C4-2B (cell line): Measurements from ENCODE around the gene EMILIN3.
A peak's percentile ranks its signal among the peaks of the same experiment; 100 is the strongest.

Experiments used
- ZFX ChIP-seq: fragments of 450-650 bp; IDR thresholded peaks from 2 replicates; pipeline ENCODE4 v1.6.1; 2017
- TF ChIP-seq, protein P1 (sequence below): fragments of 450-650 bp; conservative IDR thresholded peaks from 2 replicates; pipeline ENCODE4 v1.5.1; 2017; ENCODE audit warnings: mild to moderate bottlenecking

DNA sequence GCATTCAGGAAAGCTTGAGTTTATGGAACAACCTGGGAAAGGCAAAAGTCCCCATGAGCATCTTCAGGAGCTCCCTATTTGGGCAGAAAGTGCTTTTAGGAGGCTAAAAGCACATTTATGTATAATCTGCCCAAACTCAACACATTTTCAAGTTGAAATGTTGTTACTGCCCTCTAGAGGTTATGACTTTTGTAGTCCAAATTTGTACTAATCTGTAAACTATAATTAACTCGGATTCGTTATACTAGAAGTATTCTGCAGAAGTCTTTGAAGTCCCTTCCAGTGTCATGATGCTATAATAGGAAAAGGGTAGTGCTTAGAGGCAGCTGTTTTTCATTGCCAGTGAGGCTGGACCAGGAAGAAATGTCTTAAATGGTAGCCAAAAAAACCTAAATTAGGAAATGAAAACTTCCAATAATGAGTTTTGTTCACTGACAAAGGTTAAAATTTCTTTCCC is 44.8 kb upstream of the EMILIN3 start:
- TF ChIP-seq, protein P1, sequence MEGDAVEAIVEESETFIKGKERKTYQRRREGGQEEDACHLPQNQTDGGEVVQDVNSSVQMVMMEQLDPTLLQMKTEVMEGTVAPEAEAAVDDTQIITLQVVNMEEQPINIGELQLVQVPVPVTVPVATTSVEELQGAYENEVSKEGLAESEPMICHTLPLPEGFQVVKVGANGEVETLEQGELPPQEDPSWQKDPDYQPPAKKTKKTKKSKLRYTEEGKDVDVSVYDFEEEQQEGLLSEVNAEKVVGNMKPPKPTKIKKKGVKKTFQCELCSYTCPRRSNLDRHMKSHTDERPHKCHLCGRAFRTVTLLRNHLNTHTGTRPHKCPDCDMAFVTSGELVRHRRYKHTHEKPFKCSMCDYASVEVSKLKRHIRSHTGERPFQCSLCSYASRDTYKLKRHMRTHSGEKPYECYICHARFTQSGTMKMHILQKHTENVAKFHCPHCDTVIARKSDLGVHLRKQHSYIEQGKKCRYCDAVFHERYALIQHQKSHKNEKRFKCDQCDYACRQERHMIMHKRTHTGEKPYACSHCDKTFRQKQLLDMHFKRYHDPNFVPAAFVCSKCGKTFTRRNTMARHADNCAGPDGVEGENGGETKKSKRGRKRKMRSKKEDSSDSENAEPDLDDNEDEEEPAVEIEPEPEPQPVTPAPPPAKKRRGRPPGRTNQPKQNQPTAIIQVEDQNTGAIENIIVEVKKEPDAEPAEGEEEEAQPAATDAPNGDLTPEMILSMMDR: peak; percentile 62
- TF ChIP-seq ZFX: no peak
